Body of pancreas (tissue), 4 donors: Measurements from ENCODE around the gene SPATA19.

Experiments
- POLR2A ChIP-seq, 3 donors: fragments of 450-650 bp; IDR thresholded peaks; one replicate each; pipeline ENCODE4 v1.6.1; 2016; ENCODE audit warnings: antibody characterized with exemption in 3 of 3, mild to moderate bottlenecking in 2 of 3
- TF ChIP-seq, protein P1 (sequence below), 7 experiments: fragments of 450-650 bp in 4 of 7; fragments of 200-600 bp in 3 of 7; sonication (generic) in 3 of 7; IDR thresholded peaks; one replicate each; pipeline ENCODE4 v1.5.1; 2016 to 2019; ENCODE audit warnings: antibody characterized with exemption in 7 of 7

DNA sequence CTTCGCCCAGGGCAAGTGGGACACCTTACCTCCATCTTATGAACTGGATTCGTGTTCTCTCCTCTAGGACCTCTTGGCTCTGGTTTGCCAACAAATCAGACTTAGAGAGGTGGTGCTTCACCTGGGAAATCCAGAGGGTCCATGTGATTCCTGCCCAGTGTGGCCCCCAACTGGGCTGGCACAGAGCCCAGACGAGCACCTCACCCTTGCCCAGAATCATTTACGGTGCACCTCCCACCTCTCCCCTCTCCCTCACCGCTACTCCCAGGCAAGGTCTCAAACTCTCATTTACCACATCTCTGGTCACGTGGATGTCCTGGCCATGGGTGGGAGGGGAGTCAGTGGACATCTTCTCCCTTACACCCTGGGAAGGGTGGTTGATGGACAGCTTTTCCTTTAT is 1.1 kb downstream of the SPATA19 start:
- TF ChIP-seq, protein P1, sequence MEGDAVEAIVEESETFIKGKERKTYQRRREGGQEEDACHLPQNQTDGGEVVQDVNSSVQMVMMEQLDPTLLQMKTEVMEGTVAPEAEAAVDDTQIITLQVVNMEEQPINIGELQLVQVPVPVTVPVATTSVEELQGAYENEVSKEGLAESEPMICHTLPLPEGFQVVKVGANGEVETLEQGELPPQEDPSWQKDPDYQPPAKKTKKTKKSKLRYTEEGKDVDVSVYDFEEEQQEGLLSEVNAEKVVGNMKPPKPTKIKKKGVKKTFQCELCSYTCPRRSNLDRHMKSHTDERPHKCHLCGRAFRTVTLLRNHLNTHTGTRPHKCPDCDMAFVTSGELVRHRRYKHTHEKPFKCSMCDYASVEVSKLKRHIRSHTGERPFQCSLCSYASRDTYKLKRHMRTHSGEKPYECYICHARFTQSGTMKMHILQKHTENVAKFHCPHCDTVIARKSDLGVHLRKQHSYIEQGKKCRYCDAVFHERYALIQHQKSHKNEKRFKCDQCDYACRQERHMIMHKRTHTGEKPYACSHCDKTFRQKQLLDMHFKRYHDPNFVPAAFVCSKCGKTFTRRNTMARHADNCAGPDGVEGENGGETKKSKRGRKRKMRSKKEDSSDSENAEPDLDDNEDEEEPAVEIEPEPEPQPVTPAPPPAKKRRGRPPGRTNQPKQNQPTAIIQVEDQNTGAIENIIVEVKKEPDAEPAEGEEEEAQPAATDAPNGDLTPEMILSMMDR (IDR thresholded peaks at IDR 0.05) = no peak
- no peak for TF ChIP-seq POLR2A (IDR thresholded peaks at IDR 0.05)
